B cell (primary cell): Measurements from ENCODE around the gene TRIOBP. TPM values are rescaled to one million over a fixed set of nuclear protein-coding genes. Genes with fewer than 3 reads are reported as not detected.

ENCODE experiments used
- ATAC-seq: fragments of 200-7000 bp; cut with Tn5 transposase; one replicate; pipeline ENCODE4 v1.10.0; 2021; ENCODE audit warnings: low read depth, mild to moderate bottlenecking, moderate number of reproducible peaks, moderate library complexity
- CTCF ChIA-PET: fragments of 350-600 bp; sonication (Branson Sonifier 250); formaldehyde crosslinking; loops from one replicate; lab custom pipeline; 2021; ENCODE audit warnings: antibody characterized with exemption, inconsistent platforms; lab: Charles Lee
- POLR2A ChIA-PET: fragments of 350-600 bp; sonication (Branson Sonifier 250); formaldehyde crosslinking; loops from one replicate; lab custom pipeline; 2021; ENCODE audit warnings: antibody characterized with exemption; lab: Charles Lee
- DNase-seq: peaks from one replicate; pipeline ENCODE4 v3.0.0; 2013
- H2AFZ ChIP-seq: 2 replicates; pipeline ENCODE4 v1.6.1; 2012; ENCODE audit warnings: mild to moderate bottlenecking, low read depth, low read length; ENCODE audit not compliant: insufficient read depth, poor library complexity, severe bottlenecking
- H3K27ac ChIP-seq, 2 donors: 1 replicate in 1 of 2; 2 replicates in 1 of 2; pipeline ENCODE4 v1.5.1; 2012 to 2013; ENCODE audit warnings: low read length in 2 of 2, mild to moderate bottlenecking in 2 of 2, moderate library complexity in 1 of 2
- H3K27me3 ChIP-seq, 4 experiments: fragments of 200-600 bp in 1 of 4; sonication (generic) in 1 of 4; replicated peaks in 1 of 4; 1 replicate in 2 of 4; 2 replicates in 2 of 4; pipeline versions ENCODE4 v1.6.1 to v1.7.0; 2013 to 2016; ENCODE audit warnings: low read length in 3 of 4, mild to moderate bottlenecking in 2 of 4, mixed read lengths in 1 of 4, moderate library complexity in 1 of 4; ENCODE audit not compliant: insufficient read depth in 4 of 4, control insufficient read depth in 3 of 4; ENCODE audit errors: control extremely low read depth in 1 of 4
- H3K36me3 ChIP-seq, 2 experiments: replicated peaks in 1 of 2; 1 replicate in 1 of 2; 2 replicates in 1 of 2; pipeline versions ENCODE4 v1.6.1 to v1.7.1; 2013; ENCODE audit warnings: low read length in 1 of 2; ENCODE audit not compliant: insufficient read depth in 2 of 2, control insufficient read depth in 1 of 2; ENCODE audit errors: control extremely low read depth in 1 of 2, extremely low read depth in 1 of 2
- H3K4me1 ChIP-seq, 2 donors: fragments of 200-600 bp in 1 of 2; sonication (generic) in 1 of 2; 1 replicate in 1 of 2; 2 replicates in 1 of 2; pipeline versions ENCODE4 v1.5.1 to v1.6.1; 2013 to 2017; ENCODE audit warnings: low read length in 2 of 2; ENCODE audit not compliant: control insufficient read depth in 2 of 2, insufficient read depth in 2 of 2
- H3K4me2 ChIP-seq: replicated peaks from 2 replicates; pipeline ENCODE3; 2012; ENCODE audit warnings: mild to moderate bottlenecking, low read depth, low read length; ENCODE audit not compliant: poor library complexity, severe bottlenecking
- H3K4me3 ChIP-seq, 5 experiments: fragments of 200-600 bp in 1 of 5; sonication (generic) in 1 of 5; 1 replicate in 3 of 5; 2 replicates in 2 of 5; pipeline versions ENCODE4 v1.5.1 to v1.7.0; 2011 to 2016; ENCODE audit warnings: low read length in 4 of 5, mild to moderate bottlenecking in 4 of 5, low read depth in 2 of 5, control low read depth in 1 of 5, moderate library complexity in 1 of 5; ENCODE audit not compliant: insufficient read depth in 1 of 5; ENCODE audit errors: control extremely low read depth in 1 of 5, extremely low read depth in 1 of 5
- H3K79me2 ChIP-seq: fragments of 200-600 bp; sonication (generic); one replicate; pipeline ENCODE4 v1.6.0; 2016; ENCODE audit warnings: low read length; ENCODE audit not compliant: control insufficient read depth, insufficient read depth
- H3K9ac ChIP-seq: fragments of 200-600 bp; sonication (generic); 2 replicates; pipeline ENCODE4 v1.6.1; 2017; ENCODE audit warnings: mild to moderate bottlenecking, low read length, moderate library complexity
- H3K9me3 ChIP-seq, 3 donors: one replicate each; pipeline versions ENCODE4 v1.6.1 to v1.7.1; 2013; ENCODE audit warnings: low read length in 2 of 3; ENCODE audit not compliant: control insufficient read depth in 2 of 3, insufficient read depth in 1 of 3; ENCODE audit errors: control extremely low read depth in 1 of 3
- H4K20me1 ChIP-seq: 2 replicates; pipeline ENCODE4 v1.6.0; 2012; ENCODE audit warnings: mild to moderate bottlenecking, low read length; ENCODE audit not compliant: insufficient read depth, control insufficient read depth, poor library complexity, severe bottlenecking
- H3K27ac Mint-ChIP-seq: one replicate; pipeline ENCODE4 v1.8.0; 2021; ENCODE audit warnings: mixed read lengths
- H3K27me3 Mint-ChIP-seq: one replicate; pipeline ENCODE4 v1.8.0; 2021; ENCODE audit warnings: mixed read lengths
- H3K4me1 Mint-ChIP-seq: one replicate; pipeline ENCODE4 v1.8.0; 2021; ENCODE audit warnings: mixed read lengths
- H3K4me3 Mint-ChIP-seq: one replicate; pipeline ENCODE4 v1.8.0; 2021; ENCODE audit warnings: mixed read lengths
- H3K9me3 Mint-ChIP-seq: one replicate; pipeline ENCODE4 v1.8.0; 2022; ENCODE audit warnings: mixed read lengths; ENCODE audit not compliant: insufficient read depth
- CTCF ChIP-seq: fragments of 200-600 bp; IDR thresholded peaks from one replicate; pipeline ENCODE4 v1.8.0; 2022; ENCODE audit warnings: antibody characterized with exemption, mild to moderate bottlenecking
- EZH2 ChIP-seq: IDR thresholded peaks from 2 replicates; pipeline ENCODE4 v1.6.1; 2012; ENCODE audit warnings: borderline replicate concordance, low read depth, mild to moderate bottlenecking, moderate library complexity, low read length; ENCODE audit not compliant: insufficient read depth, poor library complexity, severe bottlenecking
- WGBS: methylation state at CpG from one replicate; pipeline ENCODE4 v1.1.5; 2013; ENCODE audit warnings: missing lambda C conversion rate; ENCODE audit not compliant: insufficient coverage; 5-methylcytosine and 5-hydroxymethylcytosine counted together
- intact Hi-C: fragments of 100-400 bp; cut with micrococcal nuclease; formaldehyde crosslinking; loops from one replicate; pipeline ENCODE4 v1.10.0; 2022
- polyA plus RNA-seq: library from polyadenylated mRNA; depleted of rRNA; stranded (reverse); fragments of >200 nt; gene quantifications from 2 replicates; pipeline ENCODE4 v1.2.3, GENCODE V29; 2012
- total RNA-seq, 2 donors: library from RNA; stranded (reverse); fragments of 120-200 nt in 1 of 2; gene quantifications; 1 replicate in 1 of 2; 2 replicates in 1 of 2; pipeline versions ENCODE4 v1.2.3 to v1.2.4, GENCODE V29; 2013 to 2022

The TRIOBP gene
- total and polyA plus RNA-seq, 2 donors (not counting 1 experiment from before 2014, with no cell fraction given), result 26.8 to 47.5 TPM

- Histone ChIP-seq H3K27ac (no peak overlapping the region), H3K79me2 (no peaks in the 10 kb centered on the region), H3K9me3 (no peaks in the 10 kb centered on the region), H3K4me2 (no peak overlapping the region), H3K36me3 (peaks cover 0 to 20% of the 10 kb centered on the region in 2 experiments), H3K4me3 (no peak overlapping the region), H4K20me1 (no peaks in the 10 kb centered on the region), H3K9ac (no peak overlapping the region), H2AFZ (no peak overlapping the region), H3K4me1 (peaks cover 0 to 10% of the 10 kb centered on the region in 2 donors), H3K27me3 (no peaks in the 10 kb centered on the region)
- peaks cover 12% of the 10 kb centered on the region for H3K4me1 Mint-ChIP-seq
- ChIA-PET POLR2A (no interaction called here), CTCF (no interaction called here)
- H3K9me3 Mint-ChIP-seq, result no peaks in the 10 kb centered on the region
- intact Hi-C loops, result no loop called here
- no peaks in the 10 kb centered on the region for H3K27me3 Mint-ChIP-seq
- DNase-seq, result no peak
- ATAC-seq, result no peak
- no peak for TF ChIP-seq CTCF
- no peak for TF ChIP-seq EZH2
- H3K4me3 Mint-ChIP-seq, result no peak overlapping the region
- 100% methylated on average over 3 of the region's 3 CpGs for WGBS
- H3K27ac Mint-ChIP-seq, result no peak overlapping the region
These were observed 77.9 kb downstream of the TRIOBP start for GRCh38 chr22:37774728-37775127.

GRCh38 chr22:37775785-37776638, 79.2 kb downstream of the TRIOBP start:
- Histone ChIP-seq H3K9me3 (no peaks in the 10 kb centered on the region), H3K36me3 (peaks cover 0 to 18% of the 10 kb centered on the region in 2 experiments), H4K20me1 (no peaks in the 10 kb centered on the region), H3K4me1 (peaks cover 0 to 10% of the 10 kb centered on the region in 2 donors), H3K79me2 (no peaks in the 10 kb centered on the region), H3K4me3 (no peak overlapping the region), H3K27me3 (no peaks in the 10 kb centered on the region), H3K4me2 (no peak overlapping the region), H2AFZ (no peak overlapping the region), H3K9ac (no peak overlapping the region), H3K27ac (no peak overlapping the region)
- intact Hi-C loops, result no loop called here
- Mint-ChIP-seq H3K9me3 (no peaks in the 10 kb centered on the region), H3K4me3 (no peak overlapping the region), H3K27me3 (no peaks in the 10 kb centered on the region), H3K4me1 (peaks cover 12% of the 10 kb centered on the region), H3K27ac (peak overlapping the region; percentile 35)
- DNase-seq (no peak), ATAC-seq (no peak)
- POLR2A ChIA-PET, result interaction anchor here (0.7 kb wide), 1 partner anchor 54 kb away, joined by 4 read pairs; no protein-coding TSS in a partner anchor
- WGBS, result 87% methylated on average over 11 of the region's 17 CpGs
- CTCF ChIA-PET, result interaction anchor here (0.5 kb wide), 1 partner anchor 179 kb away, joined by 3 read pairs; no protein-coding TSS in a partner anchor
- no peak for TF ChIP-seq EZH2
- TF ChIP-seq CTCF, result no peak
